Loucy (cell line): Measurements from ENCODE around the gene PAQR7.

Experiments used
- H2AFZ ChIP-seq: fragments of 200-600 bp; sonication (generic); 2 replicates; pipeline ENCODE4 v1.6.0; 2016; ENCODE audit warnings: antibody characterized with exemption, mild to moderate bottlenecking, low read length, moderate library complexity
- H3F3A ChIP-seq: fragments of 200-600 bp; 2 replicates; pipeline ENCODE4 v1.6.0; 2016; ENCODE audit warnings: antibody characterized with exemption, low read depth, mild to moderate bottlenecking
- H3K27me3 ChIP-seq: fragments of 200-600 bp; sonication (generic); 2 replicates; pipeline ENCODE4 v1.6.1; 2014; ENCODE audit warnings: low read length, mild to moderate bottlenecking; ENCODE audit not compliant: insufficient read depth, poor library complexity, severe bottlenecking
- H3K36me3 ChIP-seq: fragments of 200-600 bp; sonication (generic); 2 replicates; pipeline ENCODE4 v1.6.1; 2016; ENCODE audit warnings: low read length; ENCODE audit not compliant: insufficient read depth
- H3K4me1 ChIP-seq: fragments of 200-600 bp; sonication (generic); 2 replicates; pipeline ENCODE4 v1.5.1; 2014; ENCODE audit warnings: low read length, mild to moderate bottlenecking; ENCODE audit not compliant: insufficient read depth, poor library complexity, severe bottlenecking
- H3K4me2 ChIP-seq: fragments of 200-600 bp; sonication (generic); 2 replicates; pipeline ENCODE4 v1.6.0; 2014; ENCODE audit warnings: antibody characterized with exemption, low read length, low read depth, mild to moderate bottlenecking; ENCODE audit not compliant: poor library complexity, severe bottlenecking
- H3K4me3 ChIP-seq: fragments of 200-600 bp; sonication (generic); 2 replicates; pipeline ENCODE4 v1.5.1; 2014; ENCODE audit warnings: low read length, mild to moderate bottlenecking, mixed read lengths; ENCODE audit not compliant: poor library complexity, severe bottlenecking
- H3K79me2 ChIP-seq: fragments of 200-600 bp; sonication (generic); 2 replicates; pipeline ENCODE4 v1.6.1; 2014; ENCODE audit warnings: low read length; ENCODE audit not compliant: insufficient read depth
- H3K9ac ChIP-seq: fragments of 200-600 bp; sonication (generic); 2 replicates; pipeline ENCODE4 v1.6.0; 2014; ENCODE audit warnings: mild to moderate bottlenecking, low read depth, low read length, moderate library complexity; ENCODE audit not compliant: poor library complexity, severe bottlenecking
- H3K9me2 ChIP-seq: fragments of 200-600 bp; sonication (generic); replicated peaks from 2 replicates; pipeline ENCODE4 v1.6.1; 2016; ENCODE audit warnings: low read depth, low read length, mixed read lengths
- H3K9me3 ChIP-seq: fragments of 200-600 bp; sonication (generic); 2 replicates; pipeline ENCODE4 v1.6.1; 2014; ENCODE audit warnings: mild to moderate bottlenecking, antibody characterized with exemption, low read length, low read depth; ENCODE audit not compliant: insufficient read depth
- H4K20me1 ChIP-seq: fragments of 200-600 bp; sonication (generic); 2 replicates; pipeline ENCODE4 v1.6.0; 2014; ENCODE audit warnings: antibody characterized with exemption, low read length, mild to moderate bottlenecking; ENCODE audit not compliant: insufficient read depth, poor library complexity, severe bottlenecking
- EZH2phosphoT487 ChIP-seq: fragments of 200-600 bp; IDR thresholded peaks from 2 replicates; pipeline ENCODE4 v1.6.1; 2018; ENCODE audit warnings: antibody characterized with exemption, mild to moderate bottlenecking, moderate library complexity, borderline replicate concordance
- TF ChIP-seq, protein P1 (sequence below): fragments of 200-600 bp; sonication (generic); conservative IDR thresholded peaks from 2 replicates; pipeline ENCODE4 v1.5.1; 2014; ENCODE audit warnings: mild to moderate bottlenecking, antibody characterized with exemption, low read length

The PAQR7 gene

DNA sequence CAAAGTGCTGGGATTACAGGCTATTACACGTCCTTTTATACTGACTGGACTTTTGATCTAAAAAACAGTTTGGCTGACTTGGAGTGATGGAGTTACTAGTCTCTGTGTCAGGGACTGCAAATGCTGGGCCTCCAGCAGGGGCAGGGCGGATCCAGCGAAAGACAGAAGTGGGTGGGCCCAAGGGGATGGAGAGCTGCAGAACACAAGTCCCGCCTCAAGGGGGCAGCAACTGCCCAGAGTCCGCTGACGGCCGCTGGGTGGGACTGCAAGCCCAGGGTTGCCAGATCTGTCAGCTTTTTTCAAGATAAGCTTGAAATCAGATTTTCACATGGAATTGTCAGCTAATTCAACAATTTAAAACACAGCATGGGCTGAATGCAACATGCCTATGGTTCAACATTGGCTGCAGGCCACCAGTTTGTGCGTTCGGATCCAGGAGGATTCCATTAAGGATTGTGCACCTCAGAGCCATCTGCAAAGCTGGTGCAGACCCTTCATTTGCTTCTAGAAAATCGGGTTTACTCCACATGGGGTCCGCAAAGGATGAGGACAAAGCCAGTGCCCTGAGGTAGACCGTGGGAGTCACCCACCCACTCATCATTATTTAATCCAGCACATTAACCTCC is 20.0 kb upstream of the PAQR7 start:
- H2AFZ ChIP-seq = no peak overlapping the region
- H3K36me3 ChIP-seq = peaks cover 73% of the 10 kb centered on the region
- no peaks in the 10 kb centered on the region for H3K27me3 ChIP-seq
- no peaks in the 10 kb centered on the region for H3K9me2 ChIP-seq
- H3K9ac ChIP-seq = no peak overlapping the region
- H3K4me1 ChIP-seq = peaks cover 16% of the 10 kb centered on the region
- H3F3A ChIP-seq = peaks cover 24% of the 10 kb centered on the region
- TF ChIP-seq EZH2phosphoT487 = no peak
- TF ChIP-seq, protein P1, sequence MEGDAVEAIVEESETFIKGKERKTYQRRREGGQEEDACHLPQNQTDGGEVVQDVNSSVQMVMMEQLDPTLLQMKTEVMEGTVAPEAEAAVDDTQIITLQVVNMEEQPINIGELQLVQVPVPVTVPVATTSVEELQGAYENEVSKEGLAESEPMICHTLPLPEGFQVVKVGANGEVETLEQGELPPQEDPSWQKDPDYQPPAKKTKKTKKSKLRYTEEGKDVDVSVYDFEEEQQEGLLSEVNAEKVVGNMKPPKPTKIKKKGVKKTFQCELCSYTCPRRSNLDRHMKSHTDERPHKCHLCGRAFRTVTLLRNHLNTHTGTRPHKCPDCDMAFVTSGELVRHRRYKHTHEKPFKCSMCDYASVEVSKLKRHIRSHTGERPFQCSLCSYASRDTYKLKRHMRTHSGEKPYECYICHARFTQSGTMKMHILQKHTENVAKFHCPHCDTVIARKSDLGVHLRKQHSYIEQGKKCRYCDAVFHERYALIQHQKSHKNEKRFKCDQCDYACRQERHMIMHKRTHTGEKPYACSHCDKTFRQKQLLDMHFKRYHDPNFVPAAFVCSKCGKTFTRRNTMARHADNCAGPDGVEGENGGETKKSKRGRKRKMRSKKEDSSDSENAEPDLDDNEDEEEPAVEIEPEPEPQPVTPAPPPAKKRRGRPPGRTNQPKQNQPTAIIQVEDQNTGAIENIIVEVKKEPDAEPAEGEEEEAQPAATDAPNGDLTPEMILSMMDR = peak; percentile 97
- no peak overlapping the region for H3K4me2 ChIP-seq
- no peaks in the 10 kb centered on the region for H3K9me3 ChIP-seq
- peaks cover 49% of the 10 kb centered on the region for H4K20me1 ChIP-seq
- H3K79me2 ChIP-seq = peaks cover 41% of the 10 kb centered on the region
- no peak overlapping the region for H3K4me3 ChIP-seq

DNA sequence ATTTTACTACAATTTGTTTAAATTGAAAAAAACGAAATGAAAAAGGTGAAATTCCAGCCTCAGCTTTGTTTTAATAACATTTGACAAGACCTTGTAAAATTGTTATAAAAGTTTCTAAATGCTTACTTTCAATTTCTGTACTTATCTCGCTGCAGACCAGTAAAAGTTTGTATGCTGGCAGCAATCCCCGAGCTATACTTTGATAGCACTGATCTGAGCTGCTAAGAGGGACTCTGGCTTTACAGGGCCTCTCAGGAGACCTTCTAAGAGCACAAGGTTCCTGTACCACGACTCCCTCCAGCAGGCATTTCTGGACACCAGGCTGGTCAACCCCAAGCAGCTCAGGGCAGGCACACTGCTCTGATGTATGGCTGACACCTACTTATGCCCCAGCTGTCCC is 17.6 kb upstream of the PAQR7 start:
- Histone ChIP-seq H3K4me2 (no peak overlapping the region), H3K79me2 (peaks cover 17% of the 10 kb centered on the region)

DNA sequence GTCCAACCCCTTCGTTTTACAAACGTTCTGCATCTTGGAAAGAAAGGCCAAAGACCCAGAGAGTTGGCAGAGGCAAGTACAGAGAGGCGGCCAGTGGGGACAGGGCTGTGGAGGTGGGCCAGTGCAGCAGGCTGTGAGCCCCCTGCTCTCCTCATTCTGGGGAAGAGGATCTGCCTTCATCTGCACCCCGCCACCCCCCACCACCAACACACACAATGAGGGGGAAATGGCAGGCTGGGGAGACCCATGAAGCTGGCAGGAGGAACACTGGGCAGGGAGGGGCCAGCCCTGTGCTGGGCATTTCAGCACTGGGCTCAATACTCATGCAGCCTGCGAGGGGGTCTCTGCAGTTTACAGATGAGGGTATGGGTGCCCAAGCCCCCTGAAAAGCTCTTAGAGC is 16.1 kb upstream of the PAQR7 start:
- no peak overlapping the region for H2AFZ ChIP-seq
- H3K9ac ChIP-seq = no peak overlapping the region
- no peaks in the 10 kb centered on the region for H3K4me1 ChIP-seq
- no peak overlapping the region for H3K4me2 ChIP-seq
- no peak overlapping the region for H3K4me3 ChIP-seq
- peaks cover 76% of the 10 kb centered on the region; the same call in 1 of the 2 replicates for H3K36me3 ChIP-seq
- peaks cover 16% of the 10 kb centered on the region for H4K20me1 ChIP-seq
- H3K9me2 ChIP-seq = no peaks in the 10 kb centered on the region
- peaks cover 10% of the 10 kb centered on the region for H3F3A ChIP-seq
- TF ChIP-seq, protein P1 = no peak
- no peak for TF ChIP-seq EZH2phosphoT487
- peaks cover 14% of the 10 kb centered on the region for H3K79me2 ChIP-seq
- H3K9me3 ChIP-seq = no peaks in the 10 kb centered on the region
- no peaks in the 10 kb centered on the region for H3K27me3 ChIP-seq

More for the DNA sequence above, 17.6 kb upstream of the PAQR7 start:
- H3K9me2 ChIP-seq = no peaks in the 10 kb centered on the region
- no peak for TF ChIP-seq EZH2phosphoT487
- TF ChIP-seq, protein P1 = no peak
- H3K9me3 ChIP-seq = no peaks in the 10 kb centered on the region
- H3K27me3 ChIP-seq = no peaks in the 10 kb centered on the region
- H3K9ac ChIP-seq = no peak overlapping the region
- H3K4me3 ChIP-seq = no peak overlapping the region
- peaks cover 21% of the 10 kb centered on the region for H3F3A ChIP-seq
- no peaks in the 10 kb centered on the region for H3K4me1 ChIP-seq
- H4K20me1 ChIP-seq = peaks cover 25% of the 10 kb centered on the region
- no peak overlapping the region for H2AFZ ChIP-seq
- peaks cover 73% of the 10 kb centered on the region; the same call in 1 of the 2 replicates for H3K36me3 ChIP-seq
